ENCODE measurements around the gene SCGB3A1.
A peak's percentile ranks its signal among the peaks of the same experiment; 100 is the strongest.

SCGB3A1 gene

DNA sequence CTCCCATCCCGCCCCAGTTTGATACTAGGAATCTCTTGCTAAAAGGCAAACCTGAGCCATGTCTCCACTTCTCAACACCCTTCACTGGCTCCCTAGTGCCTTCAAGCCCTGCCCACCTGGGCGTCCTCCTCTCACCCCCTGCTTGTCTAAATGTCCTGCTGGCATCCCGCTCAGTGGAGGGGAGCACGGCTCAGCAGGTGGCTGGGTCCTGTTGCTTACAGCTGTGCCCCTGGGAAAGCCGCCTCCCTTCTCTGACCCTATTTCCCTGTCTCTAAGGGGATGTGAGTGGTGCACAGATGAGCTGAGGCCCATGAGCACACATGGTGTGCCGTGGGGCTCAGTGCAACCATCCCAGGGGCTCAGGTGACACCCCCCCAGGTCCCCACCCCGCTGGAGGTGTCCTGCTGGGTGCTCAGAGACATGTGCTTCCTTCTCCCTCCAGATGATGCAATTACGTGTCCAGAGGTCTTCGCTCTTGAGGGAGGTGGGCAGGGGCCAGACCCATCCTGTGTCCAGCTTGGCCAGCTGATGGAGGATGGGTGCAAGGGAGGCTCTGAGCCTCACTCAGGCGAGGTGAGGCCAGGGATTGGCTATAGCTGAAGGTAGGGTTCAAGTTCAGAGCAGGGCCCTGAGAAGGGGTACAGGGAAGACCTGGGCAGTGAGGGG, 34.0 kb upstream of the SCGB3A1 start:
- DNase-seq = no peak

DNA sequence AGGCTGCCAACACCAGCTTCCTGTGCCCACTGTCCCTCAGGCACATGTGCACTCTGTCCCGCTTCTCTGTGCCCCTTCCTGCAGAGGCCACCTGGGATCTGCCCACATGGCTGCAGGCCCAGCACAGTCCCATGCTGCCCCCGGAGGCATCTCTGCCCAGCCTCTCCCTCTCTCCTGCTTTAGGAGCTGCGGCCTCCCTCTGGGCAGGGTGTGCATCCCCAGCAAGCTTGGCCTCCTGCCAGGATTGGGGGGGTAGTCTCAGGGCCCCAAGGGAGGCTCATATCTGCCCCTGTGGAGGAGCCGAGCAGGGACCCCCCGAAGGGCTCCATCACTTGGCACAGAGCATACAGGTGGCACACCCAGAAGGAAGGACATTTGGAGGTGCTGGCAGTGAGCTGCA, 33.3 kb upstream of the SCGB3A1 start:
- DNase-seq = no peak

DNA sequence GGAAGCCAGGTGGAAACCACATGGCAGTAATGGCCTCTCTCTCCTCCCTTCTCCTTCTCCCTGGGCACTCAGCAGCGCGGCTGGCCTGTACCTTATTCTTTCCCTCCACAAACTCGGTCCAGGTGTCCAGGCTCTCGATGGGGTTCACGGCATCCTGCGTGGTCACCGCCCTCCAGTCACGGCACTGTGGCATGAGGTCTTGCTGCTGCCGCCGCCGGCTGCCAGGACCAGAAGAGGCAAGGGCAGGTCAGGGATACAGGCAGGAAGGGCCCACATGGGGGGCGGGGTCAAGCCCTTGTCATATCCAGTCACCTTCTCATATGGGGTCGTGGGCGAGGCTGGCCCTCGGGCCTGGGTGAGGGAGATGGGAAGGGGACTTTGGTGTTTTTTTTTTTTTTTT, 32.5 kb upstream of the SCGB3A1 start:
- DNase-seq = no peak

DNA sequence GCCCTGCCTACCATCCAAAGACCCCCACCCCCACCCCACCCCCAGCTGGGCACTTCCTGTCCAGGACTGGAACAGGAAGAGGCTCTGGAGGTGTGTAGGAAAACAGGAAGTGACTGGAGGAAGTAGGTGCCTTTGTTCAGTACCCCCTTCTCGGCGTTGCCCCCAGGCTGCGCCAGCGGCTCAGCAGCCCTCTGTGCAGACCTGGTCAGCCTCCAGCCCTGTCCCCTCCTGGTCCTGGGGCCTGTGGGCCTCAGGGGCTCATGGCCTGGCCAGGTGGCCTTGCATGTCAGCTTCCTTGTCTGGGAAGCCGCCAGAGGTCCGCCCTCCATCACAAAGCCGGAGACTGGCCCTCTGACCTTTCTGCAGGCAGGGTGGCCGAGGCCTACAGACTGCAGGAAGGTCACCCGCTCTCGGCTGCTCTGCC, 32.1 kb upstream of the SCGB3A1 start:
- no peak for DNase-seq

GRCh38 chr5:180622910-180623309, 31.6 kb upstream of the SCGB3A1 start:
- DNase-seq = no peak

GRCh38 chr5:180621311-180621710, 30.0 kb upstream of the SCGB3A1 start:
- DNase-seq = no peak

DNA sequence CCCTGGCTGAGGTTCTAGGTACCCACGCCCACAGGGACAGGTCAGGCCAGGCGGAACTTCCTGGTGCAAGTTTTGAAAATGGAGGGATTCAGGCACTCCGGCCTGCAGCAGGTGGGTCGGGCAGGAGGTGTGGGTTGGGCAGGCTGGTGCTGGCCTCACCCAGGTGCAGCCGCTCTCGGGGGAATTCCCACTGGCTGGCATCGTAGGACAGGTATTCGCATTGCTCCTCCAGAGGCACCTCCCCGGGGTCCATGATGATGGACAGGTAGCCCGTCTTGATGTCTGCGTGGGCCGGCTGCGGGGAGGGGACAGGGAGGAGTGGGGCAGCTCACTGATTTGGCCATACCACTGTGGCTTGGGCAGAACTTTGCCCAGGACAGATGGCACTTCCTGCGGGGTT, 28.7 kb upstream of the SCGB3A1 start:
- DNase-seq = no peak

DNA sequence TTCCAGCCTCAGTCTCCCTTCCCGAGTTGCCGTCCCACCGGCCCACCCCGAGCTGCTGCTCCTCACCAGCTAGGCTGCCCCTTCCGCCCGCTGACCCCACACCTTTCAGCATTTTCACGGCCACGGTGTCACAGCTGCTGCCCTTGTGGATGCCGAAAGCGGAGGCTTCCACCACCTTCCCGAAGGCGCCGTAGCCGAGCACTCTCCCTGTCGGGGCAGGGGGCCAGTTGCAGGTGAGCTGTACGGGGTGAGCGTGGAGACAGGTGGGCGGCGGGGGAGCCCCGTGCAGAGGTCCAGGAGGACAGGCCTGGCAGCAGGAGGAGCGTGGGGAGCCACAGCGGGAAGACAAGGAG, 28.2 kb upstream of the SCGB3A1 start:
- no peak for DNase-seq

GRCh38 chr5:180618829-180619562, 27.7 kb upstream of the SCGB3A1 start:
- DNase-seq = peak; percentile 84

DNA sequence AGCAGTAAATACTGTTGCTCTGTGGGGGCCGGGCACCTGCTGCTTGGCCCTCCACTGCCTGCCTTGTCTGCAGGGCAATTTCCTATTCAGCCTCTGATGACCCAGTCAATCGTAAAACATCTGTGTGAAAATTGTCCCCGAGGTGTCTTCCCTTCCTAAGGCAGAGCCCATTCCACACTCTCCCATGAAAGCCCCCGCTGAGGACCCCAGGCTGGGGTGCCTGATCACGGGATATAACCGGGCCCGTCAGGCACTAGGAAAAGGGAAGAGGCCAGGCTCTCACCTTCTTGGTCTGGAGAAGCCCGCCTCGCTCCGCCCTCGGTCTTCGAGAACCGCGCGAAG, 27.2 kb upstream of the SCGB3A1 start:
- no peak for DNase-seq

DNA sequence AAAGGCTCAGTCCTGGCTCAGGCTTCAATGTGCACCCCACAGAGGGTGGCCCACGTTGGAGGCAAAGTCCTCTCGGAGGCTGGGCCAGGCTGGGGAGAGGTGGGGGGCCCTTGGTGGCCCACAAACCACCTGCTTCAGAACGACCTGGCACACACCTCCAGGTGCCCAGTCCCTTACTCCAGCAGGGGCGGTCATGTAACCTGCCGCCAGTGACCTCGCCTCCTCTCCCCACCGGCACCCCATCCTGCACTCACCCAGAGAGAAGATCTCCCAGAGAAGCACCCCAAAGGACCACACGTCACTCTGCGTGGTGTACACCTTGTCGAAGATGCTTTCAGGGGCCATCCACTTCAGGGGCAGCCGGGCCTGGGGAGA, 22.5 kb upstream of the SCGB3A1 start:
- DNase-seq = no peak

DNA sequence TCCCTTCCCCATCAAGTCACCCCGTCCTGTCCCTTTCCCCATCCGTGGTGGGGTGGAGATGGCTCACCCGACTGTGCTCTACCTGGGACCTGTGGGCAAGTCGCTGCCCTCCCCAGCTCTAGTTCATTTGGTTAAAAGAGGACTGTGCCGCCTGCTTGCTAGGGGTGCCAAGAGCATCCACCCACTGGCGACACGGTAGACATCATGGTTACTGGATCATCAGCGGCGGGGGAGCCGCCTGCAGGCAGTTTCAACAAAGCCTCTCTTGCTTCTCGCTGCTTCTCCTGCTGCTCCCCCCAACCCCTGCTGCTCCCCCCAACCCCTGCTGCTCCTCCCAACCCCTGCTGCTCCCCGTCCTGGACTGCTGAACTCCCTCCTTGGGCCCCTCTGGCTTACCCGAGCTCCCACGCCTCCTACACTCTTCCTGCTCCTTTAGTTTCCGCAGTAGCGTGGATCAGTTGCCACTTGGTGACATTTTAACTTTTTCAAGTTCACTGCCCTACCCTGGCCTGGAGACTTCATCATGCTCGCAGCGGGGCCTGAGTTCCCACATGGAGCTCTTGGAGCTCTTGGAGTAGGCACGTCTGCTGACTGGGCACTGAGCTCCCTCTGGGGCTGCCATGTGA, 22.0 kb upstream of the SCGB3A1 start:
- DNase-seq = no peak

- no peak for DNase-seq
Measured at GRCh38 chr5:180612683-180613082, 21.4 kb upstream of the SCGB3A1 start.

GRCh38 chr5:180611140-180611850, 20.0 kb upstream of the SCGB3A1 start:
- DNase-seq = peak; percentile 82

DNA sequence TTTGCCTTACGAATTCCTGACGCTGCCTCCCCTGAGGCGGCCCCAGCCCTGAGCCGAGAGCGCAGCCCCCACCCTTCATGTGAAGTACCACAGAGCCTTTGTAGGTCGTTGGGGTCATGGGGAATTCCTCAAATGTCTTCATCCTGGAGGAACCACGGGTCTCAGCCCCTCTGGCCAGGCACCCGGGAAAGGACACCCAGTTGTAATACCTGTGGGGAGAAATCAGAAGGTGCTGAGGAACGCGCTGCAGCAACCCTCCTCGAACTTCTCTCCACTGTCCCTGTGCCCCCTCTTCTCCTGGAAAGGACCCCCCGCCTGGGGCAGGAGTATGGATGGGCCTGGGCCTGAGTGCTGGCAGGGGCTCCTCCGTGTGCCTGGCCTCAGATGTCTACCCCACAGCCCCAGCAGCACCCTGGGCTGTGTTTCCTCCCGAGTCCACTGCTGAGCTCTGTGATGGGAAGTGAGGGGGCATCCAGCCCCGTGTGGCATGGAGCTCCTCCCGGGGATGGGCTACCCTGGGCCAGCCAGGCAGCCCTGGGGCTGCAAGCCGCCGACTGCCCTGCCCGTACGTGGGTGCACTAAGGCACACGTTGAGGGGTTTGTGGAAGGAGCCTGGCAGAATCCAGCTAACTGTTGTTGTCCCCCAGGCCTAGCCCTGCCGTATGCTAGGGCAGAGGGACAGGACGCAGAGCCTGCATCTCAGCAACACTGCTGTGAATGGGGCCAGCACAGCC, 18.7 kb upstream of the SCGB3A1 start:
- DNase-seq = no peak

DNA sequence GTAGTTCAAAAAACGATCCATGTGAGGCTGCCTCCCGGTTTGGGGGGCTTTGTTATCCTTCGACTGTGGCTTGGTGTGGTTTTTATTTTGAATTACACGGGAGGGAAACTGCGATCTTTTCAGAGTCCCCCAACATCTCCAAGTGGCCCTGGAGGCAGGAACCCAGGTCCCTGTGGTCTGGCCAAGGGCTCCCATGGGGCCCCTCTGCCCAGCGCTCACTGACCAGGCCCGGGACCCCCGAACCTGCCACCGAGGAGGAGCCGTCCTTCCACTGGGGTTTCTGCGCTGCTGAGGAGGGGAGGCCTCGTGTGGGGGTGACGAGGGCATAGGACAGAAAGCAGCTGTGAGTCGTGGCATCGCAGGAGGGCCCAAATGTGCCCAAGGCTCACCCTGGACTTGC, 18.1 kb upstream of the SCGB3A1 start:
- DNase-seq = no peak

DNA sequence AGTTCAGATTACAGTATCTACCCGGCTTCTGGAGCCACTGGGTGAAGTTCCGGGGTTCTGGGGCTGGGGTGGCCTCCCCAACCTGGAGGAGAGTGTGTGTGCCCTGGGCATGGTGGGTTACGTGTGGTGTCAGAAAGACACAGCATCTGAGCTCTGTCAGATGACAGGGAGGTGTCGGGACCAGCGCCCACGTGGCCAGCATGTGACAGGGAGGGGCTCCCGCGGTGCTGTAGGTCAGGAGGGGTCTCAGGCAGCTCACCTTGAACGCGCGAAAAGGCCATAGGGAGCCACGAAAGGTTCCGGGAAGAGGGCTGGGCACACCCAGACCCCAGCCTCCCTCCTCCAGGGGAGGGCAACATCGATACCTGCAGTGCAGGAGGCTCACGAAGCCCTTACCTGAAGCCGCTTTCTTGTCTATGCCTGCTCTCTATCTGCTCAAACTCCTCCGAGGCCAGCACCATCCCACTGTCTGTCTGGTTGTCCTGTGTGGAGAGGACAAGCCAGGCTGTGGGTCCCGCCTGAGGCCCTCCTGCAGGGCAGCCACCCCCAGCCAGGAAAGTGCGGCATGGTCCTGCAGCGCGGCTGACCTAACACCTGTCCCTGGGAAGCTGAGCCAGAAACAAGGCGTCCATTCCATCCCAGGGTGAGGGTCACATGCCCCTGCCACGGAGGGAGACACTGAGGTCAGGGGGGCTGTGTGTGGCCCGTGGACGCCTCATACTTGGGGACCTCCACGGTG, 17.4 kb upstream of the SCGB3A1 start:
- DNase-seq = no peak

- DNase-seq = no peak
Measured at GRCh38 chr5:180607861-180608571, 16.7 kb upstream of the SCGB3A1 start.

DNA sequence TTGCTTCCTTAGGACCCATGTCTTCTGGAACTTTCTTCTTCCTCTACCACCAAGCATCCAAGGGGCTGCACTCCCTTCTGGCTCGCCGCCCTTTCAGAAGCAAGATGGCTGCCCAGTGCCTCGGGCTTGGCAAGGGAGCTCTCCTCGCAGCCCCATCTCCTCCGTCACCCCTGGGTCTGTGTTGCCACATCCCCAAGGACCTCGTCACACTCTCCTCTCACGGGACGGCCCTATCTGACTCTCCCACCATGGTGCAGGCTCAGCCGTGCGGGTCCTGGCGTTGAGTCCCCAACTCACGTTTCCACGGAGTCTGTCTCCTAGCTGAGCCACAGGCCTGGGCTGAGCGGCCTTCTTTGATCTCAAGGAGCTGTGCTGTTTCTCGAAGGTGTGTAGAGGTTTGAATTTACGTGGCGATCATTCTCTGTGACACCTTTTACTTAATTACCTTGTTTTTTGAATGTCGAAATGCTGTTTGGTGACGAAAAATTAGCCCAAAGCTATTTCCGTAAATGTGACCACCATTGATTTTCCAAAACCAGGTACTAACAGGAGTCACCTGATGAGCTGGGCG, 15.0 kb upstream of the SCGB3A1 start:
- DNase-seq = no peak

GRCh38 chr5:180605554-180606214, 14.4 kb upstream of the SCGB3A1 start:
- no peak for DNase-seq

DNA sequence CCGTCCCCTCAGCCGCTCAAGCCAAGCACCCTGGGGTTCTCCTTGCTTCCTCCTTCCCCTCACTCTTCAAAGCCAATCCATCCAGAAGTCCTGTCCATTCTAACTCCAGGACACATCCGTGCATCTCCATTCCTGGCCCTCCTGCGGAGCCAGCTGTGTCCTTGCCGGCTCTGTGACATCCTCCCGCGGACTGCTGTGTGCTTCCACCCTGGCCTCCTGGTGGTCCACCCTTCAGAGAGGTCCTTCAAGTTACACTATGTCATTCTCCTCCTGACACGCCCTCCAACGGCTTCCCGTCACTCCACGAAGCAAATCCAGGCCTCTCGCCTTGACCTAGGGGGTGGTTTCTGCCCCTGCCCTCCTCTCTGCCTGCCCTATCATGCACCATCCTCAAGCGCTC, 13.0 kb upstream of the SCGB3A1 start:
- DNase-seq = no peak
